Colonic mucosa (tissue), 4 donors: Measurements from ENCODE around the gene TMEM178B. TPM values are rescaled to one million over a fixed set of nuclear protein-coding genes. Genes with fewer than 3 reads are reported as not detected.

ENCODE experiments used
- DNase-seq: peaks from one replicate; pipeline ENCODE4 v3.0.0-alpha.2; 2020
- H3K27ac ChIP-seq: fragments of 200-600 bp; one replicate; pipeline ENCODE4 v1.8.0; 2021
- H3K27me3 ChIP-seq: fragments of 200-600 bp; one replicate; pipeline ENCODE4 v1.8.0; 2021
- H3K36me3 ChIP-seq: fragments of 200-600 bp; one replicate; pipeline ENCODE4 v1.8.0; 2021
- H3K4me1 ChIP-seq: fragments of 200-600 bp; one replicate; pipeline ENCODE4 v1.8.0; 2021; ENCODE audit warnings: mild to moderate bottlenecking
- H3K4me3 ChIP-seq: fragments of 200-600 bp; one replicate; pipeline ENCODE4 v1.8.0; 2021
- H3K9ac ChIP-seq, 2 donors: one replicate each; pipeline ENCODE4 v1.7.0; 2013; ENCODE audit warnings: control low read depth in 2 of 2, low read depth in 2 of 2, low read length in 2 of 2
- H3K9me3 ChIP-seq: fragments of 200-600 bp; one replicate; pipeline ENCODE4 v1.8.0; 2021
- intact Hi-C: fragments of 100-400 bp; cut with DNase I; formaldehyde crosslinking; loops from one replicate; pipeline ENCODE4 v1.14.1; 2022
- total RNA-seq, 2 donors: library from RNA; stranded (reverse); fragmentation: NEBNext Ultra II Directional in 1 of 2; extraction: Animal tissue kit (Norgen Biotek cat#: 25700) in 1 of 2; gene quantifications; one replicate each; pipeline ENCODE4 v1.2.1, GENCODE V29; 2021
- TF ChIP-seq, protein P1 (sequence below): fragments of 200-600 bp; IDR thresholded peaks from one replicate; pipeline ENCODE4 v1.8.0; 2022; ENCODE audit warnings: antibody characterized with exemption, mild to moderate bottlenecking
- donor health status: healthy.
- donor health status: DM: no; HTN: no; CAD: no.
- donor health status: DM: no; HTN: no; CAD: no.

Gene TMEM178B
- total RNA-seq, 2 donors from 2014 or later: 0.17 to 1.1 TPM

DNA sequence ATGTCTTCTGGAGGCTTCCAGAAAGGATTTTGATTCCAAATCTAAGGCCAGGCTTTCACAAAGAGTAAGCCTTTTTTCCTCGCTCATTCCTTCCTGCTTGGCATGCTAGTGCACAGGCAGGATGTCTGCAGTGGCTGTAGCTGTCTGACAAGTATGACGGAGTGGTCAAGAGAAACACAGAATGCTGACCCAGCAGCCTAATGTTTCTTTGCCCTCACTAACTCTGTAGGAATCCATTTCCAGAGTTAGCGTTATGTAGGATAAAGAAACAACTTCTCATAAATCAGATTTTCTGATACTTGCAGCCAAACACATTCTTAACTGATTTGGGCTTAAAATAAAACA, 286.5 kb downstream of the TMEM178B start:
- DNase-seq: no peak
- Histone ChIP-seq H3K9ac (no peak overlapping the region), H3K36me3 (no peaks in the 10 kb centered on the region), H3K27me3 (no peaks in the 10 kb centered on the region), H3K27ac (no peak overlapping the region), H3K4me1 (no peaks in the 10 kb centered on the region), H3K9me3 (no peaks in the 10 kb centered on the region), H3K4me3 (no peak overlapping the region)
- intact Hi-C loops: no loop called here
- TF ChIP-seq, protein P1, sequence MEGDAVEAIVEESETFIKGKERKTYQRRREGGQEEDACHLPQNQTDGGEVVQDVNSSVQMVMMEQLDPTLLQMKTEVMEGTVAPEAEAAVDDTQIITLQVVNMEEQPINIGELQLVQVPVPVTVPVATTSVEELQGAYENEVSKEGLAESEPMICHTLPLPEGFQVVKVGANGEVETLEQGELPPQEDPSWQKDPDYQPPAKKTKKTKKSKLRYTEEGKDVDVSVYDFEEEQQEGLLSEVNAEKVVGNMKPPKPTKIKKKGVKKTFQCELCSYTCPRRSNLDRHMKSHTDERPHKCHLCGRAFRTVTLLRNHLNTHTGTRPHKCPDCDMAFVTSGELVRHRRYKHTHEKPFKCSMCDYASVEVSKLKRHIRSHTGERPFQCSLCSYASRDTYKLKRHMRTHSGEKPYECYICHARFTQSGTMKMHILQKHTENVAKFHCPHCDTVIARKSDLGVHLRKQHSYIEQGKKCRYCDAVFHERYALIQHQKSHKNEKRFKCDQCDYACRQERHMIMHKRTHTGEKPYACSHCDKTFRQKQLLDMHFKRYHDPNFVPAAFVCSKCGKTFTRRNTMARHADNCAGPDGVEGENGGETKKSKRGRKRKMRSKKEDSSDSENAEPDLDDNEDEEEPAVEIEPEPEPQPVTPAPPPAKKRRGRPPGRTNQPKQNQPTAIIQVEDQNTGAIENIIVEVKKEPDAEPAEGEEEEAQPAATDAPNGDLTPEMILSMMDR: no peak

DNA sequence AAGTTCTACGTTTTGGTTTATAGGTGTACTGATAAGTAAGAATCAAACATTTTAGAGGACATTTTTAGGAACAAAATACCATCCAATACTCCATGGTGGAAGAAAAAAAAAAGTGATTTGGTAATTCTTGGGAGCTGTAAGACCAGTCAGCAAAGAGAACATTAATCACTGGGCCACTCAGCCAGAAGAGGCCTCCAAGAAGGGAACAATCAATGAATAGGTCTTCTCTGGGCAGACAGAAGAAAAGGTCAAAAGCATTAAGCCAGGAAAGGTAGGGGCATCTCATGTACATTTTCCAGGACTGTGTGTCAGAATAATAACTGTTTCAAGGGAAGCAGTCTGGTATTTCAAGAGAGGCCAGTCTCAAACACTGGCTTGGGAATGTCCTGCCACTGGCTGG, 286.9 kb downstream of the TMEM178B start:
- no peak overlapping the region for H3K9ac ChIP-seq
- no peaks in the 10 kb centered on the region for H3K27me3 ChIP-seq
- TF ChIP-seq, protein P1: no peak
- intact Hi-C loops: no loop called here
- no peak overlapping the region for H3K4me3 ChIP-seq
- H3K9me3 ChIP-seq: no peaks in the 10 kb centered on the region
- H3K4me1 ChIP-seq: no peaks in the 10 kb centered on the region
- H3K27ac ChIP-seq: no peak overlapping the region
- H3K36me3 ChIP-seq: no peaks in the 10 kb centered on the region
- no peak for DNase-seq

DNA sequence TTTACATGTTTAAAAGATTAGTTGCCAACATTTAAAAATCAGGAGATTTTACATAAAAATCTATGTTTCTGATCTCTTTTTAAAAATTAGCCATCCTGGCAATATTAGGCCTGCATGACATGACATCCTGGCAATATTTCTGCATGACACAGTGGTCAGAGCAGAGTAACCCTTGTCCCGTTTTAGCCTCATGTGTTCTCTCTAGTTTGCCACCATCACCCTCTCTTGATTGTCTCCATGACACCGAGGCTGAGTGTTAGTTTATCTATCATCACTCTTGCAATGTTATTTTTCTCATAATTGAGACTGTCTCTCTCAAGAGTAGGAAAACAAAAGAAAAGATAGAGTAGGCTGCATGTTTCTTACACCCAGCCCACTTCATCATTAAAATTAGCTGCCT, 287.6 kb downstream of the TMEM178B start:
- no peak for DNase-seq
- TF ChIP-seq, protein P1: no peak
- Histone ChIP-seq H3K36me3 (no peaks in the 10 kb centered on the region), H3K27me3 (no peaks in the 10 kb centered on the region), H3K4me3 (no peak overlapping the region), H3K9me3 (no peaks in the 10 kb centered on the region), H3K4me1 (no peaks in the 10 kb centered on the region), H3K9ac (no peak overlapping the region), H3K27ac (no peak overlapping the region)
- intact Hi-C loops: no loop called here

DNA sequence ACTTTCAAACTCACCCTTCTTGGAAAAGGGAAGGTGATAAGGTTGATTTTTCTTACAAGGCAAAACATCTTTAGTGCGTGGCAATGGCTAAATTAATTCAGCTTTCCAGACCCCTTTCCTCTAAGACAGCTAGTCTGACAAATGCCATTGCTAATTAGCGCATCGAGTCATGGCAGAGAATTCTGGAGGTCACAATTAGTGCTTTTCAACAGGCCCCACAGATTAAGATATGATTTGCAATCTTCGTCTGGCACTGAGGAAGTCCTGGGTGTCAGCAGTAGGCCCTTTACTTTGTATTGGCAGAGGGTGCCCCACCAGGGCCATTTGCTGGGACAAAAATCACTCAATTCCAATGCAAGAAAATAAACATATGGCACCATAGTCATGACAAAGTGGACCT, 288.1 kb downstream of the TMEM178B start:
- intact Hi-C loops: no loop called here
- DNase-seq: no peak
- Histone ChIP-seq H3K4me1 (no peaks in the 10 kb centered on the region), H3K27ac (no peak overlapping the region), H3K9ac (no peak overlapping the region), H3K36me3 (no peaks in the 10 kb centered on the region), H3K27me3 (no peaks in the 10 kb centered on the region), H3K9me3 (no peaks in the 10 kb centered on the region), H3K4me3 (no peak overlapping the region)
- TF ChIP-seq, protein P1: no peak

DNA sequence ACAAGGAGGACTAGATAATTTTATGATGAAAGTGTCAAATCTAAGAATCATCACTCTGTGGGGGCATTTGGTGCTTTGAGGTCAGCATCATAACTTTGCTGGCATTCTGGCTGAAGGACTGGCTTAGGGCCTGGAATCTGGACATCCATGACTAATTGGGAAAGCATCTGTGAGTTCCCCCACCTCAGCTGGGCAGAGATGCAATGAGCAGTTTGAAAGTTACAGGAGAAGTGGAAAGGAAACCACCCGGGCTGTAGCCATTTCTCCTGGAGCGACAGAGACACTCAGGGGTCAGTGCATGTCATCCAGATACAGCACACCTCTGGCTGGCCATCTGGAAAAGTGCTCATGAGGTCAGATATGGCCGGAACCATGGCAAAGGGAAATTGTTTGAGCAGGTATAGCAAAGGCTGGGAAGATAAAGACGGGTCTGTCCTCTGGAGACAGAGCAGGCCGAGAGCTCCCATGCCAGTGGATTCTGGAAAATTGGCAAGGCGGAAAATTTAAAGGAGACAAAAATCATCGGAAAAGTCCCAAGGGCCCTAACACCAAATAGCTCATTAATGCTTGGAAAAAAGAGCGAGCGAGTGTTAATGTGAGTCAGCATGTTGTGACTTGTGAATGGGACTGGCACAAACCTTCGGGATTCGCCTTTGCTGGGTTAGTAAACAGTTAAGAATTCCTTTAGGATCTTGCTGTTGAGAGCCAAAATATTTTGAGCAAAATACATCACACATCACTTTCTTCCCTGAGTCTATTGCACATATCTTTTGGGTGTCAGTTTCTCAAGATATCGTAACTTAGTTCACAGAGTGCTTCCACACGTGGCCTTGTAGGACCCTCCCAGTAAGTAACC, 288.9 kb downstream of the TMEM178B start:
- Histone ChIP-seq H3K4me3 (no peak overlapping the region), H3K27ac (no peak overlapping the region), H3K27me3 (no peaks in the 10 kb centered on the region), H3K9ac (no peak overlapping the region), H3K9me3 (no peaks in the 10 kb centered on the region), H3K36me3 (no peaks in the 10 kb centered on the region), H3K4me1 (no peaks in the 10 kb centered on the region)
- intact Hi-C loops: no loop called here
- DNase-seq: no peak
- TF ChIP-seq, protein P1: no peak
